Activated CD4-positive, alpha-beta T cell treated with anti-CD3 and anti-CD28 coated beads, Interleukin-10, Interleukin-2, amounts not matched to agents 100 ng/mL and 50 ng/mL, durations not matched to agents 16 hours and 8 hours (primary cell): Measurements from ENCODE around the gene NOC4L.

Source experiments
- DNase-seq: peaks from one replicate; pipeline ENCODE4 v3.0.0-alpha.2; 2020

NOC4L gene

GRCh38 chr12:132201391-132202120 lies 57.3 kb downstream of the NOC4L start:
- no peak for DNase-seq
